Keratinocyte (primary cell): Measurements from ENCODE around the gene DPM3. TPM values are rescaled to one million over a fixed set of nuclear protein-coding genes. Genes with fewer than 3 reads are reported as not detected.

Experiments used
- DNase-seq: peaks from one replicate; pipeline ENCODE4 v3.0.0-alpha.2; 2011; ENCODE audit warnings: low read depth, missing footprints, low spot score
- FAIRE-seq: peaks from 2 replicates; lab custom pipeline; 2011; peaks lifted over from hg19 to GRCh38; lab: Jason Lieb, UNC
- H2AFZ ChIP-seq: 2 replicates; pipeline ENCODE4 v1.6.0; 2012; ENCODE audit warnings: low read length, control low read depth, inconsistent platforms; ENCODE audit not compliant: control insufficient read depth
- H3K27ac ChIP-seq: 2 replicates; pipeline ENCODE4 v1.5.1; 2011; ENCODE audit warnings: low read length; ENCODE audit not compliant: control insufficient read depth, insufficient read depth
- H3K27me3 ChIP-seq: 3 replicates; pipeline ENCODE4 v1.6.0; 2011; ENCODE audit warnings: low read length; ENCODE audit not compliant: control insufficient read depth, insufficient read depth; ENCODE audit errors: extremely low read depth
- H3K36me3 ChIP-seq, 2 experiments: 2 replicates in 1 of 2; 3 replicates in 1 of 2; pipeline ENCODE4 v1.5.1; 2011; ENCODE audit warnings: low read length in 2 of 2, mild to moderate bottlenecking in 1 of 2; ENCODE audit not compliant: control insufficient read depth in 2 of 2, insufficient read depth in 2 of 2; ENCODE audit errors: extremely low read depth in 1 of 2
- H3K4me1 ChIP-seq: 3 replicates; pipeline ENCODE4 v1.5.1; 2011; ENCODE audit warnings: low read length; ENCODE audit not compliant: control insufficient read depth, insufficient read depth; ENCODE audit errors: extremely low read depth
- H3K4me2 ChIP-seq: 3 replicates; pipeline ENCODE4 v1.6.0; 2011; ENCODE audit warnings: low read depth, low read length; ENCODE audit not compliant: control insufficient read depth, insufficient read depth; ENCODE audit errors: extremely low read depth
- H3K4me3 ChIP-seq, 3 experiments: fragments of 200-600 bp in 1 of 3; sonication (generic) in 1 of 3; 2 replicates in 2 of 3; 3 replicates in 1 of 3; pipeline ENCODE4 v1.5.1; 2011 to 2016; ENCODE audit warnings: low read length in 3 of 3, mild to moderate bottlenecking in 3 of 3, control low read depth in 2 of 3, inconsistent platforms in 1 of 3, low read depth in 1 of 3, mixed read lengths in 1 of 3, mixed run types in 1 of 3, moderate library complexity in 1 of 3; ENCODE audit not compliant: control insufficient read depth in 2 of 3, insufficient read depth in 2 of 3; ENCODE audit errors: extremely low read depth in 1 of 3
- H3K79me2 ChIP-seq: 2 replicates; pipeline ENCODE4 v1.6.0; 2012; ENCODE audit warnings: low read length; ENCODE audit not compliant: control insufficient read depth, insufficient read depth
- H3K9ac ChIP-seq: 3 replicates; pipeline ENCODE4 v1.6.0; 2011; ENCODE audit warnings: low read length; ENCODE audit not compliant: control insufficient read depth, insufficient read depth; ENCODE audit errors: extremely low read depth
- H3K9me1 ChIP-seq: 3 replicates; pipeline ENCODE4 v1.6.0; 2011; ENCODE audit warnings: low read length; ENCODE audit not compliant: control insufficient read depth, insufficient read depth; ENCODE audit errors: extremely low read depth
- H3K9me3 ChIP-seq: 2 replicates; pipeline ENCODE4 v1.5.1; 2012; ENCODE audit warnings: low read depth, low read length; ENCODE audit not compliant: control insufficient read depth
- H4K20me1 ChIP-seq: 3 replicates; pipeline ENCODE4 v1.6.0; 2011; ENCODE audit warnings: low read length; ENCODE audit not compliant: control insufficient read depth, insufficient read depth; ENCODE audit errors: extremely low read depth
- EZH2 ChIP-seq: IDR thresholded peaks from one replicate; pipeline ENCODE4 v1.6.1; 2012; ENCODE audit warnings: inconsistent platforms, mild to moderate bottlenecking, low read length, moderate library complexity
- dilution Hi-C: fragments of 300-500 bp; cut with MboI; formaldehyde crosslinking; loops from one replicate; pipeline ENCODE4 v1.7.0; 2020; ENCODE audit warnings: low sequenced_read_pairs; ENCODE audit not compliant: extremely low pct_ligation_motif_present
- polyA plus RNA-seq, 5 experiments: library from polyadenylated mRNA; depleted of rRNA in 3 of 5; stranded (reverse) in 3 of 5; stranded (forward) in 1 of 5; unstranded in 1 of 5; fragments of >200 nt; gene quantifications; 1 replicate in 1 of 5; 2 replicates in 3 of 5; 3 replicates in 1 of 5; pipeline versions ENCODE4 v1.2.1 to v1.2.3, GENCODE V29; 2011 to 2012; ENCODE audit warnings: missing spikeins in 2 of 5, low read depth in 1 of 5, low replicate concordance in 1 of 5
- small RNA-seq, 3 experiments: library from RNA; depleted of rRNA; stranded (forward); fragments of <200 nt; gene quantifications; one replicate each; pipeline ENCODE3, GENCODE V24; 2012; ENCODE audit warnings: low read depth in 3 of 3, low replicate concordance in 1 of 3; ENCODE audit not compliant: insufficient read length in 3 of 3
- TF ChIP-seq, protein P1 (sequence below), 3 experiments: IDR thresholded peaks in 1 of 3; conservative IDR thresholded peaks in 1 of 3; optimal IDR thresholded peaks in 1 of 3; 2 replicates in 2 of 3; 3 replicates in 1 of 3; pipeline versions ENCODE3 to v1.5.1; 2011; ENCODE audit warnings: low read length in 3 of 3, mild to moderate bottlenecking in 3 of 3, moderate library complexity in 2 of 3, control low read depth in 1 of 3, inconsistent platforms in 1 of 3; ENCODE audit not compliant: insufficient read depth in 2 of 3; ENCODE audit errors: extremely low read depth in 1 of 3

The DPM3 gene
- polyA plus RNA-seq, 1 donor (not counting 4 experiments of a cell fraction or from before 2014, with no cell fraction given) = 29.3 TPM

DNA sequence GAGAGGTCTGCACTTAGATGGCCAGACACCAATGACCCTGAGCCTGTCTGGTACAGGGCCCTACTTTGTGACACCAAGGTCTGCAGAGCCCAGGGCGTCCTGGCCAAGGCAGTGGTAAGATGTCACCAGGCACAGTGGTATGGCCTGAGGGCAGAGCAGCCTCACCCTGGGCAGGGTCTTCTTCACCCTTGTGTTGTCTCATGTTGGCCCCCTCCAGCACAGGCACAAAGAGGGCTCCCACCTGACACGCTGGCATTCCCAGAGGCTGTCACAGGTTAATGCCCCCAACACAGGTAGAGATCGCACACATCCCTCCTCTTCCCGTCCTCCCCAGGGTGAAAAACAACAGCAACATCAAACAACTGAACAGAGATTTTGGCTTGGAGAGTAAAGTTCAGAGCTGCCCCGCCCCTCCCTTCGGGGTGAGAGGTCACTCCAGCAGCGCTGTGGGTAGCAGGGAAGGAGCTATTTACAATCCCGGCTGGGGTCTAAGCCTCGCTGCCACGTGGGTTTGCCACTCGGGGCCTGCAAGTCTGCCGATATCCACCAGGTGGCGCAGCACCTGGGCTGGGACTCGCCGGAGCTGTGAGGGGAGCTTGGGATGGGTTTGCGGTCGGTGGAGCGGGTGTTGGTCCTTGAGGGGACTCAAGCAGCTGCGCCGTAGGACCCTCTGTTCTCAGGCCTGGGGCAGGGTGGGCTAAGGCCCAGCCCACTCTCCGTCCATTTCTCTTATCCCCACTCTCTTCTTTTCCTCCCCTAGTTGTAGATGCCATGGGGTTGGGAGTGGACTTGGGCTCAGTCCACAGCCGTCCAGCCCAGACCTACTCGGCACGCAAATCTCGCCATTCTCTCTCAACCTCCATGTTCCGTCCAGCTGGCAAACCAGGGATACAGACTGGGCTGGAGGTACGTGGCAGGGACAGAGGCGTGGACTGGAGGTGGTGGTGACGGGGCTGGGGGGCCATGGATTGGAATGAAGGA, 49.0 kb downstream of the DPM3 start:
- no peak overlapping the region for H3K27ac ChIP-seq

More for the DNA sequence above, 49.0 kb downstream of the DPM3 start:
- FAIRE-seq = no peak
- TF ChIP-seq, protein P1, sequence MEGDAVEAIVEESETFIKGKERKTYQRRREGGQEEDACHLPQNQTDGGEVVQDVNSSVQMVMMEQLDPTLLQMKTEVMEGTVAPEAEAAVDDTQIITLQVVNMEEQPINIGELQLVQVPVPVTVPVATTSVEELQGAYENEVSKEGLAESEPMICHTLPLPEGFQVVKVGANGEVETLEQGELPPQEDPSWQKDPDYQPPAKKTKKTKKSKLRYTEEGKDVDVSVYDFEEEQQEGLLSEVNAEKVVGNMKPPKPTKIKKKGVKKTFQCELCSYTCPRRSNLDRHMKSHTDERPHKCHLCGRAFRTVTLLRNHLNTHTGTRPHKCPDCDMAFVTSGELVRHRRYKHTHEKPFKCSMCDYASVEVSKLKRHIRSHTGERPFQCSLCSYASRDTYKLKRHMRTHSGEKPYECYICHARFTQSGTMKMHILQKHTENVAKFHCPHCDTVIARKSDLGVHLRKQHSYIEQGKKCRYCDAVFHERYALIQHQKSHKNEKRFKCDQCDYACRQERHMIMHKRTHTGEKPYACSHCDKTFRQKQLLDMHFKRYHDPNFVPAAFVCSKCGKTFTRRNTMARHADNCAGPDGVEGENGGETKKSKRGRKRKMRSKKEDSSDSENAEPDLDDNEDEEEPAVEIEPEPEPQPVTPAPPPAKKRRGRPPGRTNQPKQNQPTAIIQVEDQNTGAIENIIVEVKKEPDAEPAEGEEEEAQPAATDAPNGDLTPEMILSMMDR (optimal IDR thresholded peaks at IDR 0.05 in 1 of 3, IDR thresholded peaks at IDR 0.05 in 1 of 3, conservative IDR thresholded peaks at IDR 0.05 in 1 of 3; ENCODE audit: extremely low read depth in 1 of 3, insufficient read depth in 2 of 3, low read length in 3 of 3) = peak; percentile 94 to 98 (median 96)
- no peak for TF ChIP-seq EZH2
- peak overlapping the region; percentile 42 for H3K9ac ChIP-seq
- no peaks in the 10 kb centered on the region for H4K20me1 ChIP-seq
- no peak for DNase-seq
- H3K27me3 ChIP-seq = peaks cover 3% of the 10 kb centered on the region
- peaks cover 9% of the 10 kb centered on the region for H3K4me1 ChIP-seq
- H3K9me1 ChIP-seq = no peaks in the 10 kb centered on the region
- dilution Hi-C loops = no loop called here
- H3K4me2 ChIP-seq = peak overlapping the region; percentile 55
- no peaks in the 10 kb centered on the region for H3K36me3 ChIP-seq
- H2AFZ ChIP-seq = peak overlapping the region; percentile 86
- no peak overlapping the region for H3K4me3 ChIP-seq
- no peaks in the 10 kb centered on the region for H3K9me3 ChIP-seq
- no peaks in the 10 kb centered on the region for H3K79me2 ChIP-seq

Small RNA genes lying within 50 kb of the gene (small RNA-seq; reads per million reads assigned to genes)
- 0 reads per million in 3 experiments for gene HMGN2P18
- gene RF00019 = 0 reads per million in 3 experiments

Other genes with a start within 250 kb of the DPM3 start
- 25.1 to 28.5 TPM (median 27.4 TPM) in 3 replicates for gene PMVK, start 203.8 kb downstream of the DPM3 start, polyA plus RNA-seq
- 15.1 to 29.9 TPM (median 15.6 TPM) in 3 replicates for gene PBXIP1, start 184.4 kb downstream of the DPM3 start, polyA plus RNA-seq
- gene PYGO2, start 178.7 kb downstream of the DPM3 start, polyA plus RNA-seq = 15.1 to 22.3 TPM (median 15.9 TPM) in 3 replicates
- gene SHC1, start 169.8 kb downstream of the DPM3 start, polyA plus RNA-seq = 245 to 385 TPM (median 272 TPM) in 3 replicates
- gene CKS1B, start 165.8 kb downstream of the DPM3 start, polyA plus RNA-seq = 133 to 300 TPM (median 217 TPM) in 3 replicates
- gene FLAD1, start 157.2 kb downstream of the DPM3 start, polyA plus RNA-seq = 44.7 to 101 TPM (median 51.4 TPM) in 3 replicates
- not detected in 3 replicates for gene LENEP, start 146.9 kb downstream of the DPM3 start, polyA plus RNA-seq
- 15.3 to 51.8 TPM (median 20.9 TPM) in 3 replicates for gene ZBTB7B, start 137.7 kb downstream of the DPM3 start, polyA plus RNA-seq
- gene DCST2, start 106.8 kb downstream of the DPM3 start, polyA plus RNA-seq = 0.11 to 0.46 TPM (median 0.14 TPM) in 3 replicates
- 0.05 TPM in 1 of 3 replicates, not detected in the others for gene DCST1, start 106.7 kb downstream of the DPM3 start, polyA plus RNA-seq
- 130 to 280 TPM (median 131 TPM) in 3 replicates for gene ADAM15, start 89.2 kb downstream of the DPM3 start, polyA plus RNA-seq
- 7.6 to 11.0 TPM (median 9.9 TPM) in 3 replicates for gene EFNA4, start 76.8 kb downstream of the DPM3 start, polyA plus RNA-seq
- 3.3 to 9.0 TPM (median 4.4 TPM) in 3 replicates for gene EFNA3, start 61.7 kb downstream of the DPM3 start, polyA plus RNA-seq
- 33.2 to 116 TPM (median 77.5 TPM) in 3 replicates for gene EFNA1, start 12.7 kb downstream of the DPM3 start, polyA plus RNA-seq
- 54.5 to 72.2 TPM (median 55.6 TPM) in 3 replicates for gene SLC50A1, start 4.7 kb downstream of the DPM3 start, polyA plus RNA-seq
- 99.1 to 183 TPM (median 127 TPM) in 3 replicates for gene KRTCAP2, start 32.8 kb upstream of the DPM3 start, polyA plus RNA-seq
- 1.6 to 4.5 TPM (median 1.7 TPM) in 3 replicates for gene TRIM46, start 33.3 kb upstream of the DPM3 start, polyA plus RNA-seq
- gene THBS3, start 67.4 kb upstream of the DPM3 start, polyA plus RNA-seq = 14.4 to 36.0 TPM (median 16.2 TPM) in 3 replicates
- gene MTX1, start 68.2 kb upstream of the DPM3 start, polyA plus RNA-seq = 43.4 to 69.9 TPM (median 59.5 TPM) in 3 replicates
- gene ENTREP3, start 115.0 kb upstream of the DPM3 start, polyA plus RNA-seq = 8.8 to 12.6 TPM (median 9.2 TPM) in 3 replicates
- gene SCAMP3, start 121.8 kb upstream of the DPM3 start, polyA plus RNA-seq = 72.1 to 97.0 TPM (median 91.3 TPM) in 3 replicates
- 42.1 to 45.3 TPM (median 43.1 TPM) in 3 replicates for gene CLK2, start 133.0 kb upstream of the DPM3 start, polyA plus RNA-seq
- 2.9 to 4.8 TPM (median 3.0 TPM) in 3 replicates for gene HCN3, start 136.9 kb upstream of the DPM3 start, polyA plus RNA-seq
- gene PKLR, start 160.9 kb upstream of the DPM3 start, polyA plus RNA-seq = 0.03 to 0.04 TPM in 2 of 3 replicates, not detected in the other
- 669 to 898 TPM (median 821 TPM) in 3 replicates for gene FDPS, start 168.3 kb upstream of the DPM3 start, polyA plus RNA-seq
- gene RUSC1, start 180.4 kb upstream of the DPM3 start, polyA plus RNA-seq = 32.4 to 40.3 TPM (median 32.8 TPM) in 3 replicates